Left cardiac atrium (tissue), 4 donors: ENCODE results near the gene ZSWIM3. TPM values are rescaled to one million over a fixed set of nuclear protein-coding genes. Genes with fewer than 3 reads are reported as not detected.

ENCODE experiments used
- ATAC-seq, 2 donors: fragments of 200-7000 bp; cut with Tn5 transposase; one replicate each; pipeline ENCODE4 v1.9.1; 2020; ENCODE audit warnings: mild to moderate bottlenecking in 2 of 2, moderate library complexity in 2 of 2
- DNase-seq: peaks from one replicate; pipeline ENCODE4 v3.0.0-alpha.2; 2020
- intact Hi-C, 2 donors: fragments of 100-400 bp; cut with DNase I; formaldehyde crosslinking; loops; one replicate each; pipeline versions ENCODE4 v1.14.1 to v1.15.1; 2022 to 2023
- long read RNA-seq: library from polyadenylated mRNA; unstranded; transcript quantifications from one replicate; pipeline ENCODE4 v2.0.0, GENCODE V29; 2021
- total RNA-seq, 2 donors: library from RNA; stranded (reverse); fragmentation: NEBNext Ultra II Directional; extraction: Animal tissue kit (Norgen Biotek cat#: 25700); gene quantifications; one replicate each; pipeline ENCODE4 v1.2.1, GENCODE V29; 2021
- donor health status: DM: no; HTN: yes; CAD: no.
- donor health status: DM: no; HTN: yes; CAD: no; lungs with severe emphysema.
- donor health status: DM: yes; HTN: yes; CAD: no.
- donor health status: Dilated cardiomyopathy.

Gene ZSWIM3
- total RNA-seq, result 1 to 10 TPM; 1.7 to 2.5 TPM
- long read RNA-seq, partial matches to known transcripts, result 0 of 3 reads
- long read RNA-seq, other reads (novel, unspliced or antisense), result 1 of 3 reads

- intact Hi-C loops, result no loop called here
- DNase-seq, result peak; percentile 95
- peak; percentile 99 for ATAC-seq
These were observed at the start of gene ZSWIM3, which contains the start of gene ACOT8 for GRCh38 chr20:45857114-45857881. TSS of gene ZSWIM3 (plus strand) at chr20:45857614. CDS start at chr20:45857826, 212 bp downstream. TSS of gene ACOT8 (minus strand) at chr20:45857392. CDS start at chr20:45857315, 77 bp downstream.

GRCh38 chr20:45810191-45810970 lies 47.0 kb upstream of the ZSWIM3 start:
- DNase-seq, result no peak
- intact Hi-C loops, result no loop called here

GRCh38 chr20:45812157-45813005 lies 45.0 kb upstream of the ZSWIM3 start, which contains the start of gene UBE2C:
TSS of gene UBE2C (plus strand) at chr20:45812644. CDS start at chr20:45812696, 52 bp downstream.
- intact Hi-C loops, result no loop called here
- peak; percentile 99 to 100 for ATAC-seq

More at GRCh38 chr20:45810191-45810970, 47.0 kb upstream of the ZSWIM3 start:
- no peak for ATAC-seq

GRCh38 chr20:45813006-45813340 lies 44.4 kb upstream of the ZSWIM3 start:
- no peak for DNase-seq
- intact Hi-C loops, result no loop called here
- no peak for ATAC-seq

More at GRCh38 chr20:45812157-45813005, 45.0 kb upstream of the ZSWIM3 start, which contains the start of gene UBE2C:
- peak; percentile 97 for DNase-seq

- DNase-seq (no peak), ATAC-seq (no peak)
- intact Hi-C loops, result no loop called here
These were observed 43.9 kb upstream of the ZSWIM3 start for GRCh38 chr20:45813489-45813888.

GRCh38 chr20:45814314-45814713 lies 43.1 kb upstream of the ZSWIM3 start:
- DNase-seq (no peak), ATAC-seq (no peak)
- intact Hi-C loops, result no loop called here

- intact Hi-C loops, result no loop called here
These were observed 40.5 kb upstream of the ZSWIM3 start for GRCh38 chr20:45816951-45817350.

GRCh38 chr20:45817376-45818194 lies 39.8 kb upstream of the ZSWIM3 start:
- DNase-seq (no peak), ATAC-seq (peak in 1 of 2 donors; percentile 46)
- intact Hi-C loops, result no loop called here

More at GRCh38 chr20:45816951-45817350, 40.5 kb upstream of the ZSWIM3 start:
- no peak for ATAC-seq
- DNase-seq, result no peak

- intact Hi-C loops, result no loop called here
- no peak for DNase-seq
- ATAC-seq, result no peak
These were observed 39.2 kb upstream of the ZSWIM3 start for GRCh38 chr20:45818239-45818638.

- intact Hi-C loops, result no loop called here
- DNase-seq (no peak), ATAC-seq (no peak)
These were observed 37.9 kb upstream of the ZSWIM3 start for GRCh38 chr20:45819466-45819865.

- DNase-seq (no peak), ATAC-seq (no peak)
- intact Hi-C loops, result loop anchor here (5.0 to 10.0 kb wide), 2 partner anchors 133 to 140 kb away; no protein-coding TSS in a partner anchor
These were observed 35.5 kb upstream of the ZSWIM3 start for GRCh38 chr20:45821947-45822346.

GRCh38 chr20:45822857-45823256 lies 34.6 kb upstream of the ZSWIM3 start:
- DNase-seq, result no peak
- intact Hi-C loops, result loop anchor here (5.0 to 10.0 kb wide), 2 partner anchors 132 to 139 kb away; no protein-coding TSS in a partner anchor
- ATAC-seq, result peak in 1 of 2 donors; percentile 24

- DNase-seq (no peak), ATAC-seq (peak; percentile 60 to 66)
- intact Hi-C loops, result loop anchor here (5.0 to 10.0 kb wide), 2 partner anchors 131 to 138 kb away; no protein-coding TSS in a partner anchor
These were observed 33.2 kb upstream of the ZSWIM3 start for GRCh38 chr20:45823949-45824835.

GRCh38 chr20:45826381-45827019 lies 30.9 kb upstream of the ZSWIM3 start:
- DNase-seq (peak; percentile 48), ATAC-seq (peak; percentile 61 to 81)
- intact Hi-C loops, result loop anchor here in 1 of 2 donors (10.0 kb wide), 1 partner anchor 128 kb away; no protein-coding TSS in a partner anchor

- intact Hi-C loops, result loop anchor here in 1 of 2 donors (10.0 kb wide), 1 partner anchor 128 kb away; no protein-coding TSS in a partner anchor
- no peak for DNase-seq
These were observed 30.3 kb upstream of the ZSWIM3 start, which contains the start of gene TNNC2 for GRCh38 chr20:45827030-45827652. TSS of gene TNNC2 (minus strand) at chr20:45827312. CDS start at chr20:45827248, 64 bp downstream.

GRCh38 chr20:45827712-45828111 lies 29.7 kb upstream of the ZSWIM3 start:
- ATAC-seq, result no peak
- intact Hi-C loops, result loop anchor here in 1 of 2 donors (10.0 kb wide), 1 partner anchor 127 kb away; no protein-coding TSS in a partner anchor
- DNase-seq, result no peak

More at GRCh38 chr20:45827030-45827652, 30.3 kb upstream of the ZSWIM3 start, which contains the start of gene TNNC2:
- no peak for ATAC-seq
